Common myeloid progenitor, CD34-positive (primary cell): ENCODE results near the gene CDC42EP1.
"Not testable (repeated sequence)": the region's sequence is repeated elsewhere in the genome, so short reads cannot be mapped to it uniquely, and the experiment has no call there.

ENCODE experiments used
- CTCF ChIA-PET: fragments of 350-600 bp; sonication (Branson Sonifier 250); formaldehyde crosslinking; loops from one replicate; lab custom pipeline; 2021; ENCODE audit warnings: antibody characterized with exemption; lab: Charles Lee
- POLR2A ChIA-PET: fragments of 350-600 bp; sonication (Branson Sonifier 250); formaldehyde crosslinking; loops from one replicate; lab custom pipeline; 2021; ENCODE audit warnings: antibody characterized with exemption; lab: Charles Lee
- DNase-seq, 3 donors: peaks; one replicate each; pipeline versions ENCODE4 v3.0.0 to v3.0.0-alpha.2; 2013
- H3K27ac ChIP-seq, 2 experiments: 1 replicate in 1 of 2; 2 replicates in 1 of 2; pipeline ENCODE4 v1.7.0; 2013; ENCODE audit warnings: inconsistent platforms in 2 of 2, low read length in 2 of 2, mild to moderate bottlenecking in 2 of 2, low read depth in 1 of 2, moderate library complexity in 1 of 2; ENCODE audit not compliant: severe bottlenecking in 2 of 2, insufficient read depth in 1 of 2, poor library complexity in 1 of 2
- H3K27me3 ChIP-seq, 5 experiments: replicated peaks in 2 of 5; 1 replicate in 3 of 5; 2 replicates in 2 of 5; pipeline versions ENCODE4 v1.6.1 to v1.7.0; 2013; ENCODE audit warnings: low read length in 4 of 5, mild to moderate bottlenecking in 2 of 5, moderate library complexity in 2 of 5, inconsistent platforms in 1 of 5; ENCODE audit not compliant: insufficient read depth in 5 of 5, control insufficient read depth in 4 of 5
- H3K36me3 ChIP-seq, 4 experiments: 1 replicate in 2 of 4; 2 replicates in 2 of 4; pipeline versions ENCODE4 v1.6.1 to v1.7.0; 2013; ENCODE audit warnings: low read length in 3 of 4, control low read depth in 1 of 4, mild to moderate bottlenecking in 1 of 4; ENCODE audit not compliant: control insufficient read depth in 4 of 4, insufficient read depth in 4 of 4
- H3K4me1 ChIP-seq, 4 experiments: 1 replicate in 3 of 4; 2 replicates in 1 of 4; pipeline versions ENCODE4 v1.6.1 to v1.7.1; 2013; ENCODE audit warnings: low read length in 3 of 4, mild to moderate bottlenecking in 3 of 4, control low read depth in 1 of 4, inconsistent platforms in 1 of 4, moderate library complexity in 1 of 4; ENCODE audit not compliant: control insufficient read depth in 4 of 4, insufficient read depth in 4 of 4; ENCODE audit errors: control extremely low read depth in 1 of 4
- H3K4me3 ChIP-seq, 7 experiments: 1 replicate in 4 of 7; 2 replicates in 3 of 7; pipeline versions ENCODE4 v1.5.1 to v1.7.0; 2013; ENCODE audit warnings: mild to moderate bottlenecking in 7 of 7, low read length in 6 of 7, moderate library complexity in 6 of 7, inconsistent platforms in 2 of 7, low read depth in 2 of 7, control low read depth in 1 of 7; ENCODE audit not compliant: insufficient read depth in 4 of 7, control insufficient read depth in 1 of 7; ENCODE audit errors: extremely low read depth in 1 of 7
- H3K9me3 ChIP-seq, 5 experiments: 1 replicate in 4 of 5; 2 replicates in 1 of 5; pipeline versions ENCODE4 v1.6.1 to v1.7.1; 2013; ENCODE audit warnings: low read length in 4 of 5, mild to moderate bottlenecking in 2 of 5, inconsistent platforms in 1 of 5, low read depth in 1 of 5, moderate library complexity in 1 of 5; ENCODE audit not compliant: control insufficient read depth in 4 of 5, insufficient read depth in 2 of 5; ENCODE audit errors: control extremely low read depth in 1 of 5
- WGBS: methylation state at CpG from one replicate; pipeline ENCODE4 v1.1.5; 2013; ENCODE audit not compliant: insufficient coverage; 5-methylcytosine and 5-hydroxymethylcytosine counted together

The CDC42EP1 gene

GRCh38 chr22:37544955-37545702 is 15.2 kb upstream of the CDC42EP1 start:
- peak; percentile 54 to 69 (median 61) for DNase-seq
- no peak overlapping the region for H3K27ac ChIP-seq
- POLR2A ChIA-PET: no interaction called here

DNA sequence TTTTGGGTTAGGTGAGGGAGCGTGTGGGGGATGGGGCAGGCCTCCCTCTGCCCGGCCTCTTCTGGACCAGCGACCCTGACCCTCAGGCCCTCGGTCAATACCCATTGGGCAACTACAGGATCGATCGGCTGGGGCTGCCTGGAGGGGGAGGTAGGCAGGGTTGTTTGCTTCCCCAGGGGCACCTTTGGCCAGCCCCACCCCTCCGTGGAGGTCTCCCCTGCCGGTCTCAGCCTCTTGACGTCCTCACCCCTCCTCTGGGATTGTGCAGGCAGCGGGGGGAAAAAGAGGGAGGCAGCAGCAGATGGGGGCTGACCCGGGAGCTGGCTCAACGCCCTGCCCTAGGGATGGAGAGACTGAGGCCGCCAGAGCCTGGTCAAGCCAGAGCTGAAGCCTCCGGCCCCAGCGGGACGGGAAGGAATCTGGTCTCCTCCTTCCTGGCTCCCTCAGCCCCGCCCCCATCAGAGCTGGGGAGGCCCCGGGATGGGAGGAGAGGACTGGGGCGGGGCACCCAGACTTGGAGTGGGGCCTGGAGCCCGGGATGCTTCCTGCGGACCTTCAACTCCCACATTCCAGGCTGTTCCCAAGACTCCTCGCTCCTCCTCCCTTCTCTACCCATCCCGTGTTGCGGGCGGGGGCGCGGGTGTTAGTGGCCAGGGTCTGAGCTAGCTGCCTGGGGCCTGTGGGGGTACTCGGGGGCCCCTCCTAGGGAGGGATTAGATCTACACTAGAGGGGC is 14.4 kb upstream of the CDC42EP1 start:
- Histone ChIP-seq H3K9me3 (no peaks in the 10 kb centered on the region), H3K27me3 (peaks cover 0 to 20% (median 6%) of the 10 kb centered on the region in 5 experiments), H3K4me1 (peaks cover 0 to 24% (median 20%) of the 10 kb centered on the region in 4 experiments), H3K4me3 (peak overlapping the region in 1 of 7 experiments; percentile 13), H3K36me3 (no peaks in the 10 kb centered on the region), H3K27ac (no peak overlapping the region)
- 2% methylated on average over 15 of the region's 28 CpGs for WGBS
- DNase-seq: no peak
- ChIA-PET POLR2A (interaction anchor here (1.4 kb wide), 1 partner anchor 46 kb away, joined by 3 read pairs; no protein-coding TSS in a partner anchor), CTCF (interaction anchor here (0.6 to 16.8 kb wide), 7 partner anchors 12 to 843 kb away, joined by 3 to 515 read pairs (median 3); partner anchors contain the start of genes CACNG2, CDC42EP1 and LGALS2)

More at GRCh38 chr22:37544955-37545702, 15.2 kb upstream of the CDC42EP1 start:
- H3K4me1 ChIP-seq: peaks cover 0 to 25% (median 22%) of the 10 kb centered on the region in 4 experiments
- no peaks in the 10 kb centered on the region for H3K36me3 ChIP-seq
- H3K4me3 ChIP-seq: no peak overlapping the region
- no peaks in the 10 kb centered on the region for H3K9me3 ChIP-seq
- 41% methylated on average over 10 of the region's 11 CpGs for WGBS
- H3K27me3 ChIP-seq: peaks cover 0 to 26% (median 9%) of the 10 kb centered on the region in 5 experiments
- CTCF ChIA-PET: interaction anchor here (0.7 to 16.8 kb wide), 8 partner anchors 12 to 186 kb away, joined by 3 to 515 read pairs (median 3); partner anchors contain the start of gene CDC42EP1

- Histone ChIP-seq H3K36me3 (no peaks in the 10 kb centered on the region), H3K27me3 (peaks cover 0 to 19% (median 8%) of the 10 kb centered on the region in 5 experiments), H3K9me3 (no peaks in the 10 kb centered on the region), H3K4me3 (no peak overlapping the region), H3K4me1 (peaks cover 0 to 22% (median 19%) of the 10 kb centered on the region in 4 experiments), H3K27ac (no peak overlapping the region)
- WGBS: 66% methylated on average over 18 of the region's 21 CpGs
- ChIA-PET POLR2A (interaction anchor here (1.4 kb wide), 1 partner anchor 46 kb away, joined by 3 read pairs; no protein-coding TSS in a partner anchor), CTCF (interaction anchor here (0.6 to 16.8 kb wide), 8 partner anchors 9 to 843 kb away, joined by 3 to 515 read pairs (median 4); partner anchors contain the start of genes CACNG2, CDC42EP1 and LGALS2)
- no peak for DNase-seq
These were observed 13.6 kb upstream of the CDC42EP1 start for GRCh38 chr22:37546437-37547250.

- Histone ChIP-seq H3K4me1 (peaks cover 0 to 17% (median 15%) of the 10 kb centered on the region in 4 experiments), H3K36me3 (no peaks in the 10 kb centered on the region), H3K27ac (no peak overlapping the region), H3K4me3 (no peak overlapping the region), H3K27me3 (peaks cover 0 to 21% (median 9%) of the 10 kb centered on the region in 5 experiments), H3K9me3 (no peaks in the 10 kb centered on the region)
- POLR2A ChIA-PET: interaction anchor here (1.0 to 1.4 kb wide), 2 partner anchors 13 to 45 kb away, joined by 3 read pairs; partner anchors contain the start of gene CDC42EP1
- CTCF ChIA-PET: interaction anchor here (1.0 to 16.8 kb wide), 5 partner anchors 9 to 61 kb away, joined by 3 to 515 read pairs (median 4); partner anchors contain the start of gene CDC42EP1
- 94% methylated on average over 6 of the region's 9 CpGs for WGBS
- no peak for DNase-seq
These were observed 13.0 kb upstream of the CDC42EP1 start for GRCh38 chr22:37547251-37547741.

GRCh38 chr22:37549704-37550059 is 10.6 kb upstream of the CDC42EP1 start:
- H3K9me3 ChIP-seq: no peaks in the 10 kb centered on the region
- DNase-seq: no peak
- H3K36me3 ChIP-seq: no peaks in the 10 kb centered on the region
- peaks cover 0 to 13% (median 8%) of the 10 kb centered on the region in 5 experiments for H3K27me3 ChIP-seq
- ChIA-PET CTCF (interaction anchor here (1.2 to 16.8 kb wide), 4 partner anchors 10 to 63 kb away, joined by 3 to 515 read pairs (median 8); partner anchors contain the start of gene CDC42EP1), POLR2A (interaction anchor here (1.0 kb wide), 1 partner anchor 26 kb away, joined by 3 read pairs; no protein-coding TSS in a partner anchor)
- peaks cover 0 to 17% (median 15%) of the 10 kb centered on the region in 4 experiments for H3K4me1 ChIP-seq
- no peak overlapping the region for H3K4me3 ChIP-seq
- WGBS: 69% methylated on average over 4 of the region's 5 CpGs
- no peak overlapping the region for H3K27ac ChIP-seq

DNA sequence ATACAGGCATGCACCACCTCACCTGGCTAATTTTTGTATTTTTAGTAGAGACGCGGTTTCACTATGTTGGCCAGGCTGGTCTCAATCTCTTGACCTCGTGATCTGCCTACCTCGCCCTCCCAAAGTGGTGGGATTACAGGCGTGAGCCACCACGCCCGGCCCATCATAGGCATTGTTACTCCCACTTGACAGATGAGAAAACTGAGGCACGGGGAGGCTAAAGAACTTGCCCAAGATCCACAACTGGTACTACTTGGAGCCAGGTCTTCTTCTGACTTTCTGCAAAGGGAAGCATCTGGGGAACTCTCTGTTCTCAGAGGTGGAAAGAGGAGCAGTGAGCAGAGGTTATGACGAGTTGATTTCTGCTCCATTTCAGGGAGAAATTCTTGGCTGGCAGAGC is 9.4 kb upstream of the CDC42EP1 start:
- H3K9me3 ChIP-seq, DNase-seq, H3K36me3 ChIP-seq, H3K4me3 ChIP-seq, H3K4me1 ChIP-seq, POLR2A ChIA-PET, H3K27ac ChIP-seq: not testable (repeated sequence)
- CTCF ChIA-PET: interaction anchor here (0.8 to 16.8 kb wide), 4 partner anchors 11 to 41 kb away, joined by 3 to 515 read pairs (median 12); partner anchors contain the start of gene CDC42EP1
- peaks cover 0 to 17% (median 3%) of the 10 kb centered on the region in 5 experiments for H3K27me3 ChIP-seq
- WGBS: 98% methylated on average over 9 of the region's 9 CpGs
